Upper lobe of right lung (tissue), 1 donor: Measurements from ENCODE around the gene SLC13A1. TPM values are rescaled to one million over a fixed set of nuclear protein-coding genes. Genes with fewer than 3 reads are reported as not detected.

Experiments used
- ATAC-seq: fragments of 200-7000 bp; cut with Tn5 transposase; one replicate; pipeline ENCODE4 v1.9.1; 2020; ENCODE audit warnings: mild to moderate bottlenecking, moderate library complexity
- DNase-seq: peaks from one replicate; pipeline ENCODE4 v3.0.0-alpha.2; 2020
- H3K27ac ChIP-seq: fragments of 200-600 bp; one replicate; pipeline ENCODE4 v1.8.0; 2022
- H3K27me3 ChIP-seq: fragments of 200-600 bp; one replicate; pipeline ENCODE4 v1.8.0; 2022; ENCODE audit warnings: mild to moderate bottlenecking
- H3K36me3 ChIP-seq: fragments of 200-600 bp; one replicate; pipeline ENCODE4 v1.8.0; 2022
- H3K4me1 ChIP-seq: fragments of 200-600 bp; one replicate; pipeline ENCODE4 v1.8.0; 2022
- H3K4me3 ChIP-seq: fragments of 200-600 bp; one replicate; pipeline ENCODE4 v1.8.0; 2022; ENCODE audit warnings: mild to moderate bottlenecking
- H3K9me3 ChIP-seq: fragments of 200-600 bp; one replicate; pipeline ENCODE4 v1.8.0; 2022
- CTCF ChIP-seq: fragments of 200-600 bp; IDR thresholded peaks from one replicate; pipeline ENCODE4 v1.8.0; 2022; ENCODE audit warnings: antibody characterized with exemption
- intact Hi-C: fragments of 100-400 bp; cut with DNase I; formaldehyde crosslinking; loops from one replicate; pipeline ENCODE4 v1.11.0; 2022
- long read RNA-seq: library from polyadenylated mRNA; unstranded; transcript quantifications from one replicate; pipeline ENCODE4 v2.0.0, GENCODE V29; 2021
- total RNA-seq: library from RNA; stranded (reverse); fragmentation: NEBNext Ultra II Directional; extraction: Animal tissue kit (Norgen Biotek cat#: 25700); gene quantifications from one replicate; pipeline ENCODE4 v1.2.1, GENCODE V29; 2021
- donor health status: DM: no; HTN: yes; CAD: no; lungs with severe emphysema.

The SLC13A1 gene
- total RNA-seq, result not detected
- long read RNA-seq, result 0 reads

- DNase-seq (no peak), ATAC-seq (no peak)
- intact Hi-C loops, result no loop called here
- H3K27me3 ChIP-seq, result no peaks in the 10 kb centered on the region
- no peak within 1 kb of the TSS for H3K4me3 ChIP-seq
- no peak for TF ChIP-seq CTCF
- no peak within 1 kb of the TSS for H3K27ac ChIP-seq
- H3K9me3 ChIP-seq, result no peaks in the 10 kb centered on the region
- H3K4me1 ChIP-seq, result no peaks in the 10 kb centered on the region
- no peaks in the 10 kb centered on the region for H3K36me3 ChIP-seq
These were observed at the start of gene SLC13A1 for GRCh38 chr7:123199883-123200282. Gene SLC13A1 (minus strand): TSS chr7:123199969. CDS start chr7:123199946, 23 bp downstream.

GRCh38 chr7:123244768-123245167 lies 45.0 kb upstream of the SLC13A1 start:
- TF ChIP-seq CTCF, result no peak
- H3K4me1 ChIP-seq, result no peaks in the 10 kb centered on the region

GRCh38 chr7:123242467-123243092 lies 42.8 kb upstream of the SLC13A1 start:
- Histone ChIP-seq H3K4me3 (no peak overlapping the region), H3K27ac (no peak overlapping the region), H3K27me3 (no peaks in the 10 kb centered on the region), H3K9me3 (no peaks in the 10 kb centered on the region), H3K36me3 (no peaks in the 10 kb centered on the region), H3K4me1 (no peaks in the 10 kb centered on the region)
- ATAC-seq (no peak), DNase-seq (no peak)
- no peak for TF ChIP-seq CTCF
- intact Hi-C loops, result no loop called here

More at GRCh38 chr7:123244768-123245167, 45.0 kb upstream of the SLC13A1 start:
- Histone ChIP-seq H3K9me3 (no peaks in the 10 kb centered on the region), H3K27me3 (no peaks in the 10 kb centered on the region), H3K4me3 (no peak overlapping the region), H3K27ac (no peak overlapping the region), H3K36me3 (no peaks in the 10 kb centered on the region)
- no peak for ATAC-seq
- DNase-seq, result no peak
- intact Hi-C loops, result no loop called here

GRCh38 chr7:123241809-123242208 lies 42.0 kb upstream of the SLC13A1 start:
- H3K27me3 ChIP-seq, result no peaks in the 10 kb centered on the region
- ATAC-seq (no peak), DNase-seq (no peak)
- no peak overlapping the region for H3K27ac ChIP-seq
- TF ChIP-seq CTCF, result no peak
- no peaks in the 10 kb centered on the region for H3K4me1 ChIP-seq
- no peaks in the 10 kb centered on the region for H3K9me3 ChIP-seq
- no peak overlapping the region for H3K4me3 ChIP-seq
- intact Hi-C loops, result no loop called here
- no peaks in the 10 kb centered on the region for H3K36me3 ChIP-seq

- Histone ChIP-seq H3K4me3 (no peak overlapping the region), H3K36me3 (no peaks in the 10 kb centered on the region), H3K4me1 (no peaks in the 10 kb centered on the region), H3K27ac (no peak overlapping the region), H3K27me3 (no peaks in the 10 kb centered on the region), H3K9me3 (no peaks in the 10 kb centered on the region)
- intact Hi-C loops, result no loop called here
- TF ChIP-seq CTCF, result no peak
- DNase-seq, result no peak
- no peak for ATAC-seq
These were observed 31.5 kb upstream of the SLC13A1 start for GRCh38 chr7:123231021-123232000.
